Globus pallidus (tissue), 1 donor: ENCODE results near the gene LRRFIP1.
"Not testable (repeated sequence)": the region's sequence is repeated elsewhere in the genome, so short reads cannot be mapped to it uniquely, and the experiment has no call there.

Experiments used
- DNase-seq: peaks from one replicate; pipeline ENCODE4 v3.0.0-alpha.2; 2015; ENCODE audit warnings: low spot score

The LRRFIP1 gene

DNA sequence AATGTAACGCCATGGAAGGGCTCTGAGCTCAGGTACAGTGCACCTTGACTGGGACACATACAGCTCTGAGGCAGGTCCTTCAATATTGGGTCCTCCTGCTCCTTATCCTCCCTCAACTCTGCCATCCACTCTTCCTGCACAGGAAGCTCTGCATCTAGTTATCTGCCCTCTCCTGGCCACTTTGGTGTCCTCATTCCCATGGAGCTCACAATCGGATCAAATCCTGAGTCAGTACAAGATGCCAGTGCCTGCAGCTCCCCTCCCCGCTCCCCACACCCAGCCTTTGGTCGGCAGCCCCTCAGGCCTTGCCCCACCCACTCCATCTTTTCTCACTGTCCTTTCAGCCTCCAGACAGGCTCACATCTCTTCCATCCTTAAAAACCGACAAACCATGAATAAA, 58.0 kb downstream of the LRRFIP1 start:
- DNase-seq, result no peak

DNA sequence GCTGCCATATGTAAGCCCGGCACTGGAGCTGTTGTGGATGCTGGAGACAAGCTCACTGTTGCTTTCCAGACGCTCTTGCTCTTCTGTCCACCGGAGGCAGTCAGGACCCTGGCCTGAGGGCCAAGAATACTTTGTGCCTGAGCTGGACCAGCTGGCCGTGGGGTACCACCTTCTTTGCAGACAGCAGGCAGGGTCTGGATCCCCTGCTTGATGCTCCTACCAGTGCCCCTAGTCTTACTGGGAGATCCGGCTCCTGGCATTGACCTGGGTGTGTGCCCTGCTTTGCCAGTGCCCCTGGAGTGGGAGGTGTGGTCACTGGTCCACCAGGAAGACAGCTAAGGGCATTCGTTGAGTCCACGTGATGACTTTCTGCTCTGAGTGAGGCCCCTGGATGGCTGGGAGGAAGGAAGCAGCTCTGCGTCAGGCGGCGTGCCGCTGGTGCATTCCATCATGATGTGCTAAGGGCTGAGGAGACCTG, 59.3 kb downstream of the LRRFIP1 start:
- DNase-seq, result no peak

DNA sequence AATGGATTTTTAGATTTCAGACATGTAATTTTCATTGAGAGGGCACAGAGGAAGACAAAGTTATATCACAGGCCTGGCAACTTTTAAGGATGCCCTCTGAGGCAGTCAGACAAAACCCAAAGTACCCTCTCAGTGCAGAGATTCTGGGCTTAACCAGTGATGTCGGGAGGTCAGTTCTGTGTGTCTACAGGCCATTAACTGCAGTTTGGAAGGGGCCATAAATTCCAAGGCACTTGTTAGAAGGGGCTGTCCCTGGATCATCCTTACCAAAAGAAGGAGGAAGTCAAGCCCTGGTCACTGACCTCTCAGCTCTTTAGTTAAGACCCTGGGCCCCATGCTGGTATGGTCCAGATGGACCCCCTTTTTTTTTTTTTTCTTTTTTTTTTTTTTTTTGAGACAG, 60.7 kb downstream of the LRRFIP1 start:
- no peak for DNase-seq

DNA sequence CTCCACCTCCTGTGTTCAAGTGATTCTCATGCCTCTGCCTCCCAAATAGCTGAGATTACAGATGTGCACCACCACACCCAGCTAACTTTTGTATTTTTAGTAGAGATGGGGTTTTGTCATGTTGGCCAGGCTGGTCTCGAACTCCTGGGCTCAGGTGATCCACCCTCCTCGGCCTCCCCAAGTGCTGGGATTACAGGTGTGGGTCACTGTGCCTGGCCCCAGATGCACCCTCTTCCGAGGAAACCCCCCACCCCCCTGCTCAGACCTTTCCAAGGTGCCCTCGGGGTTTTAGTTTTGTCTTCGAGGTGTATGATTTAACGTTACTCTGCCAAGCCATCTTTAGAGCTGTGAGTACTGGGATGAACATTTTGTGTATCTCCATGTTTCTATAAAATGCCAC, 61.2 kb downstream of the LRRFIP1 start:
- DNase-seq, result not testable (repeated sequence)

DNA sequence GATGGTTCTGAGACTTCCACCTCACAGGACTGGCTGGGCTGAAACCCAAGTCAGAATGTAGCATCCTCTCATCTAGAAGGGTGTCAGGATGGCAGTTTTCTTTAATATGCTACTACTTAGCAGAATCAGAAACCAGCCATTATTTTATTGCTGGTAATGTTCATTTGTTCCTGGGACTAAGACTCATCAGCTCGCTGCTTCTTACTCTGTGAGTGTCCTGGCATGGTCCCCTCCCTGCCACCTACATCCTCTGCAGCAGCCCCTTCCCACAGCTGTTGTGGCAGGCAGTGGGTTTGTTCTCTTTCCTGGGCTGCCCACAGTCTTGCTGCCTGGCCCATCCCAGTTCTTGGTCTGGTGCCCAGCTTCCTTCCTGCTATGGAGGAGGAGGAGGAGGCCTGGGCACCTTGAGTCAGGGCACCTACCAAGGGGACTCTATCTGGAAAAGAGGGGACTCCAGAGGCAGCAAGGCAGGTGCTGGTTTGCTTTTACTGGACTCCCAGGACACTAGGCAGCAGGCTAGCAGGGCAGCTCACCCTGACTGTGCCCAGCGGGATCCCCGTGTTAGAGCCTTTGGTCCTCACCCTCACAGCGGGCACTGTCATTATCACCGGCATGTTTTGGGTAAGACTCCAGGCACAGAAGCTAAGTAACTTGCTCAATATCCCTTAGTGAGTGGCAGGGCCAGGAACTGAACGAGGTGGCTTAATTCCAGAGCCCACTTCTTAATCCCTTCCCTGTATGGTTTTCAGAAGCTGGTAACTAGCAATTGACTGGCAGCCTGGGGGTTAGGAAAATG, 62.1 kb downstream of the LRRFIP1 start:
- DNase-seq, result no peak

DNA sequence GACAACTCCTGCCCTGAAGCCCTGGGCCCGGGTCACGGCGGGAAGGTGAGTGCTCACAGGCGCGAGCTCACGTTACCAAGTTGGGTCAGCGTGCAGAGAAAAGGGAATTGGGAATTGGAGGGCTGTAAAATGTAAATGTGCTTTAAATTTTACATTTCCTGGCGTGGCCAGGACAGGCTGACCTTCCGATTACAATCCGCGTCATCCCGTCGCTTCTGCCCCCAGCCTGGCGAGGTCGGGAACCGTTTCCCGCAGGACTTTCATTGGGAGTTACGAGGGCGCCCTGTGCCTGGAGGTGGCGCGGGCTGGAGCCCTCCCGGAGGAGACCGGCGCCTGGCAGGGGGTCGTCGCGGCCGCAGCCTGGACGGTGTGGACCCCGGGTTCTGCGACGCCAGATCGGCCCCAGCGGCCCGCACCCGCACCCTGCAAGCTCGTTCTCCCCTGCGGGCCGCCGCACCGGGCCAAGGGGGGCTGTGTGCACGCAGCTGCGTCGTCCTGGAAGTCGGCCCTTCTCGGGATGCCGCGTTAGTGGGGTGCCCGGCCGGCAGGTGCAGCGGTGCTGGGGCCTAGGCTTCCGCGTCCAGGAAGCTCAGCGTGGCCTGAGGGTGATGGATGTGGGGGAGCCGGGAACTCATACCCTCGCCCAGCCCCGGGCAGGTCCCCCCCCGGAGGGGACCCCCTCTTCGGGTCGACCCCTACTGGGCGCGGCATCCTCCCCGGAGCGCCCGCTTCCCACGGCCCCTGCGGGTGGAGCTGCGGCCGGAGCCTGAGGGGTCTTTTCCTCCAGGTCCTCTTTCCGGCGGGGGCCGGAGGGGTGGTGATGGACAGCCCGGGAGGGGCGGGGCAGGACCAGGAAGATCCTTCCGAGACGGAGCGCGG, 63.9 kb downstream of the LRRFIP1 start:
- DNase-seq, result no peak

DNA sequence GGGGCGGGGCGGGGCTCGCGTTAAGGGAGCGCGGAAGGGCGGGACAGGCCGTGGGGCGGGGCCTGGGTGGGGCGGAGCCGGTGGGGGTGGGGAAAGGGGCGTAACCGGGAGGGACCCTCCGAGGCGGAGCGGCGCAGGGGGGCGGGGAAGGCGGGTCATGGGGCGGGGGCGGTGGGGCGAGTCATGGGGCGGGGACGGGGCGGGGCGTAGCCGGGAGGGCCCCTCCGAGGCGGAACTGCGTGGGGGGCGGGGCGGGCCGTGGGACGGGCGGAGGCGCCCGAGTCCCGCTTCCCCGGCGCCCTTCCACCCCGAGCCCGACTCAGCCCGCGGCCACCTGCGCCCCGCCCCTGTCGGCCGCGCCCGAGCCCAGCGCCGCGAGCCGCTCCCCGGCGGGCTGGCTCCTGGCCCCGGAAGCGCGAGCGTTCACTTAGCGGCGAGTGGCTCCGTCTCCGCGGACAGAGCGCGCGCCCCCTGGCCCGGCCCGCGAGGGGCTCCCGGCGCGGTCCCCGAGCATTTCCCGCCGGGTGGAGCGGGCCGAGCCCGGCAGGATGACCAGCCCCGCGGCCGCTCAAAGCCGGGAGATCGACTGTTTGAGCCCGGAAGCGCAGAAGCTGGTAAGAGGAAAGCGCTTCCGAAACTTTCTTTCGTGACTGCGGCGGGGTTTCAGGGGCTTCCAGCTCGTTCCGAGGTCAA, 64.7 kb downstream of the LRRFIP1 start:
- peak; percentile 90 for DNase-seq

DNA sequence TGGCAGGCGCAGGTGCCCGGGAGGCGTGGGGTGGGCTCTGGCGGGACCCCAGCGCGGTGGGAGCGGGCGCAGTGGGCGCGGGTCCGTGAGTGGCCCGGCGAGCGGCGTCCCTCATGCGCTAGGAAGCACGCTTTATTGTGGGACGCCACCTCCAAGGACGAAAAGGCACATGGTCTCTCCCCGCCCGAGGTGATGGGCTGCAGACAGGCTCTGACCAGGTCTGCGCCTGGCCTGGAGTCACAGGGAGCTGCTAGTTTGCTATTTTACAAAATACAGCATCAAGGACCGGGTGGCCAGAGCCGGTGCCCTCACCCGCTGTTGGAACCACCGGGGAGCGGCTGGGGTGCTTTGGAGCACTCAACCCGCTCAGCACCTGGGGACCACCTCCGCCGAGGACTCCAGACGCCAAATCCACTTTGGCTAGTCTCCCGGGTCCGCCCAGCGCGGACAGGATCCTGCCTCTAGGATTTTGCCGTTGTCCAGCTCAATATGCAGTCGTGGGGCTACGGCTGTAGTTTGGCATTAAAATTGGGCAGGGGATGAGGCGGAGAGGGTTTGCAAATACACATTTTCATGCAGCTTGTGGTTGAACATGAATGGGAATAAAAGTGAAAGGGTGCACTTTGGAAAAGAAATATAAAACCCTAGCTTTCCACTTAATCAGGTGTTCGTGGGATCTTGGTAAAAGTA, 65.4 kb downstream of the LRRFIP1 start:
- DNase-seq, result no peak

DNA sequence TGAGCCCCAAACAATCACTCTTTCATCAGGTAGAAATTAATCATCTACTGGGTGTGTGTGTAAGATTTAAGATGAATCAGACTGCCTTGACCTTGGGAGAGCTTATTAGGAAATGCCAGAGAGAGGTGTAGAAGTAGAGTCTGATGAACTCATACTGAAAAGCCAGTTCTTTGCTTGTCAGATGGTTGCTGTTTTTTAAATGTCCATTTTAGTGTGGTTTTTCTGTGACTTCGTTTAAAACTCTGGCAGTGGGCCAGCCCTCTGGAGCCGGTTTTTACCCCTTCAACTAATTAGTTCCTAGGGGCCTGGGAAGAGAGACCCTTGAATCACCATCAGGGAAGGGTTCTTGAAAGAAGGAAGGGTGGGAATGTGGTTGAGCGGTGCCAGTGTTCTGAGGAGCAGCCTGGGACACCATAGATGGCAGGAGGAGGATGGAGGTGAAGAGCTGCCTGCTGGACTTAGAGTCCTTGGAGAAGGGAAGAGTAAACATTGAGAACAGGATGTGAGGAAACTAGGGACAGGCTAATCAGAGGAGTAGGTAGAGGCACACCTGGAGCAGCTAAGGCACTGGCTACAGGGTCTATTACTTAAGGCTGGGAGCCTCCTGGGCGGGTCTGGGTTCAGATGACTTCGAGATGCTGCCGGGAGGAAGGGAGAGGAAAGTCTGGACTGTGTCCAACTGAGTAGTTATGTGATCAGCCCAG, 66.1 kb downstream of the LRRFIP1 start:
- no peak for DNase-seq

DNA sequence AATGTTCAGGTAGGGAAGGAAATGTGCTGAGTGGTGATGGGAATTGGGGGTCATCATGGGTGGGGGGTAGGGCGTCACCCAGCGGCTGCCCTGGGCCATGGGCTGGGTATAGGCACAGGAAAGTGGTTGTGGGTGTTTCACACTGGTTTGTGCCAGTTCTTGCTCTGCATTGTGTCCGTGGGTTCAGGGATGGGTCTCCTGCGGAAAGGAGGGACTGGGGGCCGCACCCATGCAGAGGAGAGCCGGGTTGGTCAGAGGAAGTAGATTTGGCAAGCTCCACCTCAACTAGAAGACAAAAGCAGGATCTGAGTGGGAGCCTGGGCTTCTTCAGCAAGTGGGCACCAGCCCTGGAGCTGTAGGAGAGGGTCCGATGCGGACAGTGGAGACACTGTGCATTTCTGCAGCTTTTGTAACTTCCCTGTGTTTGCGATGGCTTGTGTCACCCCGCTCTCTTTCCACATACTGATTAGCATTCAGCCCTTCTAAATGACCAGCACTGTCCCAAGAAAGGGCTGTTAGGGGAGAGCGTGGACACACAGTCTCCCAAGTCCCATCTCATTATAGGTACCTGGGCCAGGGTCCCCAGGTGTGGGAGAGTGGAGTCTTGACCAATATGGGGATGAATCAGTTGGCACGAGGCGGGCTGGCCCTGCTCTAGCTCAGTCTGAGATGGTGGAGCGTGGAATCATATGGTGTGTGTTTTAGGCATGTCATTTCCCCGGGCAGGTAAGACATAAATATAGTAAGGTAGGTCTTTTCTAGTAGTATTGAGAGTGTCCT, 67.2 kb downstream of the LRRFIP1 start:
- no peak for DNase-seq

DNA sequence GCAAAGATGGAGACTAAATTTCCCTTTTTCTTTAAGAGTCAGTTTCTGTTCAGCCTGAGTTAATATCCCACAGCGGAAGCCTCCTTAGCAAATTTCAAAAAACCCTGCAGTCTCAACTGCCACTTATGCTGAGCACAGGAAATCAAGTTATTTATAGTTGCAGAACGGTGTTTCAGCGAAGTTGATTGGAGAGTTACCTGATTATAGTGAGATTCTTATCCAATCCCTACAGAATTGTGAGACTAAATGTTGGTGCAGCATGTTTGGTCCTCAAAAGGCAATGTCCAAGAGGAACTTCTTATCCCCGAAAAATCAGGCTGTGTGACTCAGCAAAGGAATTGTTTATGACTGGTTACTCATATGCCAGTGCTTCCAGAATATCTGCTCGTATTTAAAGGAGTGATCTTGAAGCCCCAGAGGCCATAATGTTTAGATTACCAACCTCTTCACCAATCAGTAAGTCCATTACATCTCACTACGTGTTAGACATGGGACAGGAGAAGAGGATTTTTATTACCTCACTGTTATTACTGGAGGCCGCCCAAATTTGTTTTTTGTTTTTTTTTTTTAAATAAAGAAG, 67.9 kb downstream of the LRRFIP1 start:
- no peak for DNase-seq

DNA sequence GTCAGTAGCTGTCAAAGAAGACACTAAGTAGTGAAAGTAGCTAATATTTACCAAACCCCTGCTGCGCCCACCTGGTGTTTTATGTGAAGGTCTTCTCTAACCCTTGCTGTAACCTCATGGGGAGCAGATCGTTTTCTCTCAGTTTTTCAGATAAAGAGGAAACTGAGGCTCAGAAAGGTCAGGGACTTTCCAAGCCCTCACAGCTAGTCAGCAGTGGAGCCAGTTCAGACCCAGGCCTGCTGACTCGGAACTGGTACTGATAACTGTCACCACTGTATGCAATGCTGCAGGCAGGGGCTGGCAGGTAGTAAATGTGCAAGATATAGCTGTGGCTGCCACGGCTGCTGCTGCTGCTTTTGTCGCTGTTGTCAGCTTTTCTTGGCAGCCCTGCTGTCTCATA, 69.1 kb downstream of the LRRFIP1 start:
- no peak for DNase-seq

DNA sequence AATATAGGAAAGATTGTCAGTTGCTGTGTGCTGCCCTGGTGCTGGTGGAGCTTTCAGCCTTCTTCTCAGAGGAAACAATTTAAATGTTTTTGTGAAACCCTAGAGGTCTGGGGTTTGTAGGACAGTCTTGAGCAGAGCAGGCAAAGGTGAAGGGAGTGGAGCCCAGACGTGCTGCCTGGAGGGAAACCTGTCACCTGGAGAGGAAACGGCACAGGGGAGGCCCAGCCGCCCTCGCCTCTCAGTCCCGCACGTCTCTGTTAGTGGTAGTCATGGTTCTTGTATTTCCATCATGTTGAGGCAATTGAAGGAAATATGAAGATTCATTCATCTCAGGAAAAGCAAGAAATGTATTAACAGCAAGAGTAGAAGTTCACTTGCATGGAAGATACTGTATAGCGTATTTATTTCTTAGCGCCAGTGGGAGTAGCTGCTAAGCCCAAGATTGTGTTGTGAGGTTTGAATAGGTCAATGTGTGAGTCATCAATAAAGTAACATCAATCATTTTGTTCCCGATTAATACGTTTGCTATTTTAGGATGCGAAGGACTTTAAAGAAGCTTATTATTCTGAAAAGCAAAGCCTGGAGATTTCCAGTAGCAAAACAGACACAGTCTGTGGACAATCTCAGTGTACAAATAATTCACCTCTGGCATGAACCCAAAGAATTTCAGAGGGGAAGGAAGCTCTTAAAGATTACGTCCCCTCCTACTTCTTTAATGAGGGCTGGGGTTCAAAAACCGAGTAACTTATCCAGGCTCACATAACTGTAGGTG, 70.4 kb downstream of the LRRFIP1 start:
- DNase-seq, result no peak

DNA sequence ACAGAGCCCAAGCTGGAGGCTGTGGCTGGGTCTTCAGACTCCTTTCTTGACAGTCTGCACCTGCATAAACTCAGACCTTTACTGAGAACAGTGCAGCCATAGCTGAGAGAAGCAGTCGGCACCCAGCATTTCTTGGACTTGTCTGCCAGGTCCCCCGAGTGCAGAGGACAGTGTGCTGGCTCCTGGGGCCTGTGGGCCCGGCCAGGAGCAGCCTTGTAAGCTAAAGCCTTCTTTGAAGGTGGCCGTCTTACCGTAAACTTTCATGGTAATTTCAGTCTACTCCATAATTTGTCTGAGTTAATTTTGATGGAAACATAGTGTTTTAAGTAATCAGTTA, 70.9 kb downstream of the LRRFIP1 start:
- DNase-seq, result no peak

DNA sequence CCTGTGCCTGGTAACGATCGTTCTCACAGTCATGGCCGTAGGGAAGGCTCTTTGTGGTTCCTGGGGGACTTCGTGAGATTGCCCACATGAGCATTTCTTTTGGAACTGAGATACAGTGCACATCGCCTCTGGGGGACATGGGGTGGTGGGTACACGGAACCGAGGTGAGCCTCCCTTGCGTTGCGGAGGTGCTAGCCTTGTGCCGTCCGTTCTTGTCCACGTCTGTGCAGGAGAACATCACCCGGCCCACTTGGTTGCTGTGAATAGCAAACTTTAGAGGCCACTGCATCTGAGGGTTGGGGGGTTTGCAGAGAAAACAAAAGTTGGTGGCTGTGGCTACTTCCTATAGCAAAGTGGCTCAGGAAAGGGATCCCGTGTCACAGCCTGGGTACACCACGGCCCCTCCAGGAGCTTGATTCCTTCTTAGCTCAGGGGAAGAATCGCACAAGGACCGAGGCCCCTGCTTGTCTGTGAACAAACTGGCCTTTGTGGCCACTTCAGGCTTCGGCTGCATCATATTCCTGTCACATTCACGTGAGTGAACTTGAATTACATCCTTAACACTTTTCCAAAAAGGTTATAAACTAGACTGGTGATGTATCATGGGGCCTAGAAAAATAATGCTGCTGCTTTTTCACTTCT, 72.6 kb downstream of the LRRFIP1 start:
- no peak for DNase-seq

DNA sequence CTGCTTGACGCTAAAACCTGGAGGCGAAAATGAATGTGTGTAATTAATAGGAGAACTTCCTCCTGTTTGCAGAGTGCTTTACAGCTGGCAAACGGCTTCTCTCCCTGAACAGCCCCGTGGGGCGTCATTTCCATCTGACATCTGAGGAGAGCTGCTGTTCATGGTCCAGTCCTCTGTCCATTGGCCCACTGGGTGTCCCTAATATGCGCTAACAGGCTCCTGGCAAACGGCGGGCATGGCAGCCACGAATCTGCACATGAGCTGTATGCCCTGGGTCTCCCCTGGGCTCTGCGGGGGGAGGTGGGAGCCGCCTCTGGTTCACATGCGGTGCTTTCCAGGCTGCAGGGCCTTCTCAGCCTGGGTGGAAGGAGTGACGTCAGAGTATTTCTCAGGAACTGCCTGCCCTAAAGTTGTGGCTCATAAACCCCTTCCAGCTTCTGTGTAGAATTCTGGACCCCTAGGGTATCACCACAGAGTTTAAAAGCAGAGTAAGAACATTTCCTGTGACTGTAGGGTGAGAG, 73.2 kb downstream of the LRRFIP1 start:
- no peak for DNase-seq

DNA sequence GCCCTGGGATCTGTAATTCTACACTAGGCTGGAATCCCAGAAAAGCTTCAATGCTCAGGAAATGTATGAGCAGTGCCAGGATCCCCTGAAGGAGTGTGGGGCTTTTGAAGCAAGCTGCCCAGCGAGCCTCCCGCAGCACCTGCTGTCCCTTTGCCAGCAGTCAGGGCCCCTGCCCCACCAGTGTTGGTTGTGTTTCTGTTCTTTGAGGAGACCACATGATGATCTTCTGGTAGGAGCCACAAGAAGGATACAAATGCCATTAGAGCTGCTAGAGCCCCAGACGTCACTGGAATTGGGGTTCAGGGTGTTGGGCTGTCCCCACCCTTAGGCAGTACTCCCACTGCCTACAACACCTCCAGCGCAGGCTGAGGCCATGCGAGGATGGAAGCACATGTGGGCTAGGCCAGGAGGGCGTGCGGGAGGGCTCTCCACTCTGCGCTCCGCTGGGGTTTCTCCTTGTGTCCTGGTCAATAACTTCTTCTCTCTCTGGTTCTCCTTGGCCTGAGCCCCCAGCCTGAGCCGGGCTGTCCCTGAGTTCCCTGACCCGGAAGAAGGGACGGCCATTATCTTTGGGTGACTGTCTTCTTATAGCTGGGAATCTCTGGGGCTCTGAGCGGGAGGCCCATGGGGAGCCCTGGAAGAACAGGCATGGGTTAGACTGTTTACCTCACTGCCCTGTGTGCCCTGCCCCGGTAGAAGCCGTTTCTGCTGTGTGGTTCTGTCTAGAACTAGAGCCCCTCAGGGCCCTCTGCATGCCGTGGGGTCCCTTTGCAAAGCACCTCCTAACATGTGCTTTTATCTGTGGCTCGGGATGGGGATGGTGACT, 73.9 kb downstream of the LRRFIP1 start:
- no peak for DNase-seq

DNA sequence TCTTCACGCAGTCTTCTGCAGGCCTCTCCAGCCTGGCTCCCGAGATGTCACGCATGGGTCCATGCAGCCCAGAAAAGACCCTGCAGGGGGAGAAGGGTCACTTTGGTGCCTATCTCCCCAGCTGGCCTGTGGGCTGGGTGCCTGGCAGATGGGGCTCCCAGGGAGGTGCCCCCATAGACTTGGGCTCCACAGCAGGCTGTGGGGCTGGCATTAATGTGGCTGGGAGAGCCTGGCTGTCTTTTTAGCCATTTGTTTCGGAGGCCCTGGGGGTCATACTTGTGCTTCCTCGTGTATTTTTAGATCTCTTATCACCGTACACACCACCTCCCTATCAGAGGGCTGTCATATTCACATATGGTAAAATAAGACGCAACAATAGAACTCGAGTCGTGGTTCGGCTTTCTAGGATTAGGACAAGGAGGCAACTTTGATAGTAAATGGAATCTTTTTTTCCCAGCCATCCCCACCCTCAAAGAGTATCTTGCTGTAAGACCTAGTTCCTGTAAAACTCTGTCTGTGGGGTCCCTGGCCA, 74.5 kb downstream of the LRRFIP1 start:
- DNase-seq, result no peak
